HG03378 (cell line): ENCODE results near the gene FUT1.
"Not testable (repeated sequence)": the region's sequence is repeated elsewhere in the genome, so short reads cannot be mapped to it uniquely, and the experiment has no call there.

Experiments
- ATAC-seq: cut with Tn5 transposase; IDR thresholded peaks from one replicate; pipeline ENCODE4 v1.9.1; 2021; ENCODE audit warnings: mild to moderate bottlenecking, moderate library complexity; ENCODE audit not compliant: unreplicated experiment

Gene FUT1

DNA sequence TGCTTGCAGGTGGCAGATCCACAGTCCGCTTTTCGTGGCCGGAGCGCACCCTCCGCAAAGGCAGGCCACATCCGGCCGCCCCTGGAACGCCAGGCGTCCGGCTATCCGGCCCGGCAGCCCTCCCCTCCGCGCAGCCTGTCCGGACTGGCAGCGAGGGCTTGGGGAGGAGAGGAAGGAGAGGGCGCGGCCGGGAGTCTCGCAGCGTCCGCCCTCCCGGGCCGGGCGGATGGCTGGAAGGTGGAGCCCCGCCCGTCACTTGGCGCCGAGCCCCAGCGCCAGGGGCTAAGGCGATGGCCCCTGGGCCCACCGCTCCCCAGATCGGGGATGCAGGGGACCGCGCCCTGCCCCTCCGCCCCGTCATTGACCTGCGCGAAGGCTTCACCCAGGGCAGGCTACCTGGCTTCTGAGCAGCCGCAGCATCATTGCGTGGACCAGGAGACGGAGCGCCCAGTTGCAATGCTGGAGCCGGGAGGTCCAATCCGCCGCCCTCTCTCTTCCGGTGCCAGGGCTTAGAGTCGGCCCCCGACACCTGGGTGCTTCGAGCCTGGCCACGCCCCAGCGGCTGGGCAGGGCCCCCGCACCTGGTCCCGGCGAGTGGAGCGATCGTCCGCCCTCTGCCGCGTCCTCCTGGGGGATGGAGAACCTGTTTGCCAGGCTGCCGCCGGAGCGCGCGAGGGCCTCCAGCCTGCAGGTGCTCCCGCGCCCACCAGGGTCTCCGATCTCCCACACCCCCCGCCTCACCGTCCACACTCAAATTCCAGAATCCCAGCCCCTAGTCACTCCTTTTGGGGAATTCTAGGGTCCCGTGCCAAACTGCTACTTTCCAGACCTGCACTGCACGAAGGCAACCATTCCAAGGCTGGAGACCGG lies at the start of gene FUT1:
TSS of gene FUT1 (minus strand) at position 146 of the 870 bp plus-strand sequence. CDS start 1,360 bp downstream, outside the sequence.
- ATAC-seq = no peak

DNA sequence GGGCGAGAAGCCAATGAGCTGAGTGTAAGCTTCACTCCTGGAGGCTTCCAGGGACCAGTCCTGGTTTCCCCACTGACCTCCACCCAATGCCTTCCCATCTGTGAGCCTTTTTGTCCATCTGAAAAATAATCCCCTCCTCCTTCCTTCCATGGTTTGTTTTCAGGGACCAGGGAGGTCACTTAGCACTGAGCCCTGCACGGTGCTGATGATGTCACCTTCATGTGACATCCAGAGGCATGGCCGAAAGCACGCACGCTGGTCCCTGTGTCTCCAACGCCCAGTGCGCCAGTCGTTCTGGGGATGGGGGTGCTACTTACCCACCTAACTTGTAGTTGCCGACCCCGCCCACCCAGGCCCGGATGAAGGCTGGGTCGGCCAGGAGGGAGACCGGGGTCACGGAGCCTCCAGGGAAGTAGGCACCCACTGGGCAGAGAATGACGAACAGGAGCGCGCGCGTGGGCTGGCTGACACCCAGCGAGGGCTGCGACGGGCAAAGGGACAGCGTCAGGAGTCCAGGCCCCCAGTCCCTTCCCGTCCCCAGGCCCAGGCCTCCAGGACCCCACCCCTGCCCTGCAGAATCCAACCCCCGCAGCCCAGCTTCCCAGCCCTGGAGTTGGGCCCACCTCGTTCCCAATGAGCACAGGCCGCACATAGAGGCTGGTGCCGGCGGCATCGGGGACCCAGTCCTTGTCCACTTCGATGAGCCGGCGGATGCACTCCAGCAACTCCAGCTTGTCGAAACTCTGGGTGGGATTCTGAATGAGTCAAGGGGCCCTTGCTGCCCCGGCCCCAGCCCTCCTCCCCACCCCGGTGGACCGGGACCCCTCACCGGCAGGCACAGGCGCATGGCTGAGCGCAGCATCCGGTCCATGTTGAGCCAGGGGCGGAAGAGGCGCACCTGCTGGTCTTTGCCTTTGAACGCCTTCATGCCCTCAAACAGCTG lies 47.2 kb upstream of the FUT1 start:
- ATAC-seq = no peak

DNA sequence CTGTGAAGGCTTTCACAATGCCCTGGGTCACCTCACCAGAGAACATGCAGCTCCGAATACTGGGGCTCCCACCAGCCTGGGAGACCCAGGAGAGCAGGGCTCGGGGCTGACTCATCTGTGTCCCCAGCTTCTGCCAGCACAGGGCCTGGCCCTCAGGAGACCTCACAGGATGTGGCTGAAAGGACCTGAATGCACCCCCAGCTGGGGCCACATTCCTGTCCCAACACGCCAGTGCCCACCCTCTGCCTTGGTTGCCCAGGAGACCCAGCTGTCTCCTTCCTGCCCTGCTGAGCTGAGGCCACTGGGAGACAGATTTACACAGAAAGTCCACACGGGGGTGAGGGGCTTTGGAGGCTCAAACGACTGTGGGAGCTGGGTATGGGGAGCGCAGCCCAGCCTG lies 46.5 kb upstream of the FUT1 start:
- ATAC-seq = no peak

DNA sequence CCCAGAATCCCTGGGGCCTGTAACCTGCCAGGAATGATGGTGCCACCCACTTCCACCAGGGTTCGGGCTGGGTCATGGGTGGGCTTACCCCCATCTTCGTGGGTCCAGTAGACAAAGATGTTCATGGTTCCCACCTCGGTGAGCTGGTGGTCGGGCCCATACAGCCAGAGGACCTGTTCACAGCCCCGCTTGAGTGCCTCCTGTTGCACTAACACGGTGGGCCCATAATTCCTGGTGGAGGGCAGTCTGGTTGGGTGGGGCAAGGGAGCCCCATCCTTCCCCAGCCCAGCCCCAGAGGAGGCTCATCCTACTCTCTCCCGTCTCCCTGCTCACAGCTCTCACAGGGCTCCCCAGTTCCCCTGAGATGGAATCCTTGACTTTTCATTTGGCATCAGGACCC lies 44.7 kb upstream of the FUT1 start:
- ATAC-seq = no peak

DNA sequence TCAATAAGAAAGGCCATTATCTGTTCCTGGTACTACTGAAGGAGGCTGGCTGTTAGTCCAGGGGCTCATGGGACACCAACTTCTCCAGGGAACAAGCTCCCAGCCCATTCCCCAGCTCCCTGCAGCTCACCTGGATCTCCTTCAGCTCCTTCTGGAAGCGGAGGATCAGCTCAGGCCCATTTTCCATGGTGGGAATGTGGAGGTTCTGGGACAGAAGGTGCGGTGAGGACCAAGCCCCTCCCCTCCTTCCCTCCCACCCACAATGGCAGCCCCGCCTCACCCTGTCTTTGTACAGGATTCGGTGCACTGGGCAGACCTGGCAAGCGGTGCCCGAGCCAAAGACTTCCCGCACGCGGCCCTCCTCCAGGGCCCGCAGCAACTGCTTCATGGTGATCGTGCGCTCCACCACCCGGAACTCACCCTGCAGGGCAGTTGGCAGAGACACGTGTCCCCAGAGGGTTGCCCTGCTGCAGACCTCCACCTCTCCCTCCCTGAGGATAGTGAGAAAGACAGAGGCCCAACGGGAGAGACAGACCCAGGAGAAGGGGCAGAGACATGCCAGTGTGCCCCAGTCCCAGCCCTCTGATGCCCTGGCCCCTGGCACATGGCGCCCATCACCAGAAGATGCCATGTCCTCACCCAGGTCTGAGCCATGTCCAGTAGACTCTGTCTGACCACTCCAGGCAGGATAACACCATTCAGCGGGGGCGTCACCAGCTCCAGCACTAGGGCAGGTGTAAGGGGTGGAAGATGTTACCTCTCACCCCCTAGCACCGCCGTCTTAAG lies 44.0 kb upstream of the FUT1 start:
- ATAC-seq = no peak

DNA sequence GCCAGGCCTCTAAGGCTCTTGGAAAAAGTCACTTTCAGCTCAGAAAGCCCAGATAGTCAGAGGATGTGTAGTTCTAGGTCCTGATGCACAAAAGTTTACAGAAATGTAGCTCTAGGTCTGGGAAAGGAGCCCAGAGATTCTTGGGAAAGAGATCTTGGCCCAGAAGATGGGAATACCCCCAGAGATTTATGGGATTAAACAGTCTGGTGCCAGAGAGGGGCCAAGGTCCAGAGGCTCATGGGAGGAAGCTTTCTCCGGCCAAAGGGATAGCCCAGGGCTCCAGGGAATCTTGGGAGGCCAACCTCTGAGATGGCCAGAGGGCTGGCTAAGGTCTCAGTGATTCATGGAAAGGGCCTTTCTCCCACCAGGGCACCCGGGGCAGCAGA lies 43.2 kb upstream of the FUT1 start:
- ATAC-seq = no peak

DNA sequence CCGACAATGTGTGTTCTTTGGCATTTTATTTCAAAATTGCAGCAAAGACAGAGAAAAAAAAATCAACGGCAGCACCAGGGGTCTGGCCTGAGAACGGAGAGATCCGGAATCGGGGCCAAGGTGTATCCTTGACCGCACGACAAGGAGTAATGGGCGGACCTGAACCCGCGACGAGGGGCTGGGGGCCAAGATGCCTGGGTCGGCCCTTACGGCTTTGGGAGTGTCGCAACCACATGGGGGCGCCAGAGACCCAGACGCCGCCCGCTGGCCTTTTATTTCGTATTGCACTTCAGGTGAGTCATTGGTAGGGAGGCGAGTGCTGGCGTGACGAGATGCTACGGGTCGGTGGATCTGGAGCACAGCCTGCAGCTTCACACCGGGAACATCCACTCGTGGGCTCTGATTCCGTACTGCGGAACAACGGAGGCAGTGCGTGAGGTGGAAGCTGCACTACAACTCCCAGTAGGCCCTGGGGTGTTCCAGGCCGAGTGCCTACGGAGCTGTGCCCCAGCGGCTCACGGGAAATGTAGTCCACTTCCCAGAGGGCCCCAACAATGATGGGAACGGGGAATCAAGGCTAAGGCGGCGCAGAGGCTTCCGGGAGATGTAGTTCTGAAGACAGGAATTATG lies 42.7 kb upstream of the FUT1 start:
- peak; percentile 62 for ATAC-seq

DNA sequence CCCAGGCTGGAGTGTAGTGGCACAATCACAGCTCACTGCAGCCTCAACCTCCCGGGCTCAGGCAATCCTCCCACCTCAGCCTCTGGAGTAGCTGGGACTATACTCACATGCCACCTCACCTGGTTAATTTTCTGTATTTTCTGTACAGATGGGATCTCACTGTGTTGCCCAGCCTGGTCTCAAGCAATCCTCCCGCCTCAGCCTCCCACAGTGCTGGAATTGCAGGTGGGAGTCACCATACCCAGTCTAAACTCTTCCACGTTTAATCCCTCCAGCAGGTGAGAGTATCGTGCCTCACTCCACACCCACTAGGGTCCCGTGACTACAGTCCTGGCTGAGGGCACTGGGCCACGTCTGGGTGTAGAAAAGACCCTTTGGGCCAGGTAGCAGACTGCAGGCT lies 41.9 kb upstream of the FUT1 start:
- ATAC-seq = no peak

DNA sequence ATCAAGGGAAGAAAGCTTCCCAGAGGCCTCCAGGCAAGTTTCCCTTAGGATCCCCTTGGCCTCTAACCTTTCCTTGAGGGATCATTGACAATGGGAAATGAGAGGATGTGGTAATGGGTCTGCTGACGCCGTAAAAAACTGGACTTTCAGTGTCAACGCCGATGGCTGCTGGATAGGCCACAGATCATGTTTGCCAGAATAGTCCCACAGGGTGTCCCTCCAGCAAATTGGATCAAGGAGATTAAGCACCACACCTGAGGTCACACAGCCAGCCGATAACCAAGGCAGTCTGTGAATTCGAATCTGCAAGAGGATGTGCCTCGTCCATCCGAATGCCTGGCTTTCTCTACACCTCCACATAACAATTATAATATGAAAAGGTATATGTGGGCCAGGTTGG lies 40.8 kb upstream of the FUT1 start:
- no peak for ATAC-seq

DNA sequence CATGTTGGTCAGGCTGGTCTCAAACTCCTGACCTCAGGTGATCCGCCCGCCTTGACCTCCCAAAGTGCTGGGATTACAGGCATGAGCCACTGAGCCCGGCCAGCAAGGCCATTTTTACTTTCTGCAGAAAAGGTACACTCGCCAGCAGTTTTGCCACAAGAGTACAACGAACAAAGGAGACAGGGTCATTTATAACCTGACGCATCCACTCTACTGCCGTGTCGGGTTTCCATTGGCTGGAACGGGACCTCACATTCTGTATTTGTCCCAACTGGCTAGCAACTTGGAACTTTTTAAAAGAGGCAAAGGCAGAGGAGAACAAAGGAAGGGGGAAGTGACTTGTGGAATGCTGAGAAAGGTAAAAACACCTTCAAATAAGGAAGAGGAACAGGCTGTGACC lies 34.9 kb upstream of the FUT1 start:
- ATAC-seq = not testable (repeated sequence)

DNA sequence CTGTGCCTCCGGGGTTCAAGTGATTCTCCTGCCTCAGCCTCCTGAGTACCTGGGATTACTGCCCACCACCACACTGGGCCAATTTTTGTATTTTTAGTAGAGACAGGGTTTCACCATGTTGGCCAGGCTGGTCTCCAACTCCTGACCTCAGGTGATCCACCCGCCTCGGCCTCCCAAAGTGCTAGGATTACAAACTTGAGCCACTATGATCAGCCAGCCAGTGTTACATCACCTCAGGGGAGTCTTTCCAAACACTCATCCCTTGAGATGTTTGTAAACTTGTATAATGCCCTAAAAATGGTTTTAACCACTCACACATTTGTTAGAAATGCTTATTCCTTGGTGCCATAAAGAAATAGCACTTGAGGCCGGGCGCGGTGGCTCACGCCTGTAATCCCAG lies 34.0 kb upstream of the FUT1 start:
- ATAC-seq = not testable (repeated sequence)

DNA sequence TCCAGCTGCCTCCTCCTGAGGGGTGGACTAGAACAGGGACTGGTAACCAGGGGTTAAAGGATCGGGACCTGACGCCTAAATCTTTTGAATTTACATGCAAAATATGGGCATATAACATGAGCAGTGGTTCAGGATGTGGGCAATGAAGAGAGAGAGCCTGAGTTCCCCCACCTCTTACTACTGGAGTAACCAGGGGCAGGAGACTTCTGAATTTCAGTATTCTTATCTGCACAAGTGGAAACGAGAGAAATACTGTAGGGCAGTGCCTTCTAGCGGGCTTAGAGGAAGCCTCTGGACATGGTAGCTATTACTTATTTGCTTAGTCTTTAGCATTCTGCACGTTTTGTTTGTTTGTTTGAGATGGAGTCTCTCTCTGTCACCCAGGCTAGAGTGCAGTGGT lies 32.1 kb upstream of the FUT1 start:
- no peak for ATAC-seq

DNA sequence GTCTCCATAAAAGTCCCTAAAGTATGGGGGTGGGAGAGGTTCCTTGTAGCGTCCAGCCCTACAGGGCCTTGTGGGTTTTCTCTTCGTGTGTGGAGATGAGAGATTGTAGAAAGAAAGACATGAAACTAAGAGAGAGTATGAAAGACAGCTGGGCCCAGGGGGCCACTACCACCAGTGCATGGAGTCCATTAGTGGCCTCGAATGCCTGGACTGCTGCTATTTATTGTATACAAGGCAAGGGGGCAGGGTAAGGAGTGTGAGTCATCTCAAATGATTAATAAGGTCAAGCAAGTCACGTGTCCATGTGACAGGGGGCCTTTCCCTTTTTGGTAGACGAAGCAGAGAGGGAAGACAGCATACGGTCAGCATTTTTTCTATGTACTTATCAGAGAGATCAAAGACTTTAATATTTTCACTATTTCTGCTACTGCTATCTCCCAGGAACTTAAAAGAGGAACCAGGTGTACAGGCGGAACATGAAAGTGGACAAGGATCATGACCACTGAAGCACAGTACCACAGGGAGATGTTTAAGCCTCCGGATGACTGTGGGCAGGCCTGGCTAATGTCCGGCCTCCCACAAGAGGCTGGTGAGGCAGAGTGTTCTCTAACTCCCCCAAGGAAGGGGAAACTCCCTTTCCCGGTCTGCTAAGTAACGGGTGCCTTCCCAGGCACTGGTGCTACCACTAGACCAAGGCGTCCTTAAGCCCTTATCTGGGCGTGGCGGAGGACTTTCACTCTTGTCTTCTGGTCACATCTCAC lies 28.4 kb upstream of the FUT1 start:
- ATAC-seq = no peak

DNA sequence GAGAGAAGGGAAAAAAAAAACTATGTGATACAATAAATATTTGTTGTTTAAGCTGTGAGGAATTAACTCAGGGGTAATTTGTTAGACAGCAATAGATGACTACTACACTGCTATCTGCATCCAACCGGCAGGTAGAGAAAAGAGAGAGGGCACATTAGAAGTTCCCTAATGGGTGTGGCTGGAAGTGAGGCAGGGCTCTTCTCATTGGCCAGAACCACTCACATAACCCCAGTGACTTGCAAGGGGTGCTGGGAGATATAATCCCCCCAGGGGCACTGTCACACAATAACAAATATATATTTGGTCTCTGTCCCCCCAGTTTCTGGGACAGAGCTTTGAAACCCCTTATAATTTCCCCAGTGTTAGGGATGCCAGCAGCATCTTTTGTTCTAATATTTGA lies 27.2 kb upstream of the FUT1 start:
- no peak for ATAC-seq

DNA sequence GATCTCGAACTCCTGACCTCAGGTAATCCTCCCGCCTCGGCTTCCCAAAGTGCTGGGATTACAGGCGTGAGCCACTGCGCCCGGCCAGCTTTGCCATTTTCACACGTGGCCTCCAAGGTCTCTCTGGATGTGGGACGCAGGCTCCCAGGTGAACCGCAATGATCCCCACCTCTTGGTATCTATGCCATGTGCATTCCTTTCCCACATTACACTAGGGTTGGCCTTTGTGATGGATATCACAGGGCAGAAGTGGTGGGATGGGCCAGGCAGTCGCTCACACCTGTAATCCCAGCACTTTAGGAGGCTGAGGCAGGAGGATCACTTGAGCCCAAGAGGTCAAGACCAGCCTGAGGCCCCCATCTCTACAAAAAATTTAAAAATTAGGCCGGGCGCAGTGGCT lies 25.3 kb upstream of the FUT1 start:
- ATAC-seq = no peak

DNA sequence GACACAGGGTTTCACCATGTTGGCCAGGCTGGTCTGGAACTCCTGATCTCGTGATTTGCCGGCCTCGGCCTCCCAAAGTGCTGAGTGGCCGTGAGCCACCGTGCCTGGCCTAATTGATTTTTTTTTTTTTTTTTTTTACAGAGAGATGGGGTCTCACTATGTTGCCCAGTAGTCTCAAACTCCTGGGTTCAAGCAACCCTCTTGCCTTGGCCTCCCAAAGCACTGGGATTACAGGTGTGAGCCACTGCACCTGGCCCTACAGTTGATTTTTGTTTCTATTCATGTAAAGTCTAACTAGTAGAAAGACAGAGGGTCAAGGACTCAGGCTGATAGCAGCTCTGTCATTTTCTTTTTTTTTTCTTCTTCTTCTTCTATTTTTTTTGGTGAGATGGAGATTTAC lies 24.7 kb upstream of the FUT1 start:
- no peak for ATAC-seq

DNA sequence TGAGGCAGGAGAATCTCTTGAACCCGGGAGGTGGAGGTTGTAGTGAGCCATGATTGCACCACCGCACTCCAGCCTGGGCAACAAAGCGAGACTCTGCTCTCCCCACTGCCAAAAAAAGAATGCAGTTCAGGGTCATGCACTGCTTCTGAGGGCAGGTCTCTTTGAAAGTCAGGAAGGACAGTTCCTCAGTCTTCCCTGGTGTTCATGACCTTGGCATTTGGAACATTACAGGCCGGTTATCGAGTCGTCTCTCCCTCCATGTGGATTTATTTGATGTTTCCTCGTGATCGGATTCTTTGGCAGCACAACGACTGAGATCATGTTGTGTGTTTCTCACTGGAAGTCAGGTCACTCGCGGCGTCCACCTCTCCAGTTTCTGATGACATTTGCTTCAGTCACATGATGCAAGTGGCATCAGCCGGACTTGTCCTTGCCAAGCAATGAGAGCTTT lies 20.1 kb upstream of the FUT1 start:
- ATAC-seq = no peak

DNA sequence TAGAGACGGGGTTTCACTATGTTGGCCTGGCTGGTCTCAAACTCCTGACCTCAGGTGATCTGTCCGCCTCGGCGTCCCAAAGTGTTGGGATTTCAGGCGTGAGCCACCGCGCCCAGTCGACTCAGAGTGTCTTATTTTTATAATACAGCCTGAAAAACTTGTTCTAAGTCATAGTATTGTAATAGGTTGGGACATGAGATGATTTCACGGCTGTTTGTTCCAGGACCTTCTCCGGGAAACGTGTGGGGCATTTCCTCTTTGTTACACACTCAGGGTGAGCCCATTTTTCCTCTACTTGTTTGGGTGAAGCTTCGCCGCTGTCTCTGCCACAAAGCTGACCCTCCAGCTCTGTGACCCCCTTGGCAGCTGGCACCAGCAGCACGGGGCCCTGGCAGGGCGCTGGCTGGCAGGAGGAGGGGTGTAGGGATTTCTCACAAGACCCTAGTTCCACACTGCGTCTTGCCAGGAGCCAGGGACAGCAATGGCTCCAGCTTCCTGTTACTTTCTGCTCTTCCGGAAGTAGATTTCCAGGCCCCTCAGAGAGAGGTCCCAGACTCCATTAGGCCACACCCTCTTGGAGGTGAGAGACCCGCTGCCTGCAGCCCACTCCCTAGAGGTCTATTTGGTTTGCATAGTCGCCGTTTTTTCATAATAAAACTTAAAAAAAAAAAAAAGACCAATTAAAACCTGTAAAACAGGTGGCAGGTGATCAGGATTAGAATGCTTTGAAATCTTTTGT lies 18.5 kb upstream of the FUT1 start:
- no peak for ATAC-seq

DNA sequence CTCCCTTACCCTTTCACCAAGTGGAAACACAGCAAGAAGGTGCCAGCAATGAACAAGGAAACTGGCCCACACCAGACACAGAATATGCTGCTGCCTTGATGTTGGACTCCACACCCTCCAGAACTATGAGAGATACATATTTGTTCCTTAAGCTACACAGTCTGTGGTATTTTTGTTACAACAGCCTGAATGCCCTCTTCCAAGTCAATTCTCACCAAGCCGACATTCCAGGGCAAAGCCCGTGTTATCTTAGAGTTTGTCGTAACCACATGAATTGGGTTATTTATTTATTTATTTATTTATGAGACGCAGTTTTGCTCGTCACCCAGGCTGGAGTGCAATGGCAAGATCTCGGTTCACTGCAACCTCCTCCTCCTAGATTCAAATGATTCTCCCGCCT lies 17.8 kb upstream of the FUT1 start:
- no peak for ATAC-seq
